Stimulated activated CD8-positive, alpha-beta memory T cell treated with anti-CD3 and anti-CD28 coated beads, Interleukin-7, amount 100 ng/mL, for 24 hours (primary cell): ENCODE measurements around the gene RNASE3.
A peak's percentile ranks its signal among the peaks of the same experiment; 100 is the strongest.
"Not testable (repeated sequence)": the region's sequence is repeated elsewhere in the genome, so short reads cannot be mapped to it uniquely, and the experiment has no call there.

Source experiments
- DNase-seq: peaks from one replicate; pipeline ENCODE4 v3.0.0-alpha.2; 2020; ENCODE audit warnings: low read depth

The RNASE3 gene

GRCh38 chr14:20919038-20919756, 28.0 kb downstream of the RNASE3 start:
- DNase-seq: not testable (repeated sequence)

- DNase-seq: not testable (repeated sequence)
These were observed 32.6 kb downstream of the RNASE3 start for GRCh38 chr14:20923766-20924297.

- peak; percentile 3 for DNase-seq
These were observed 43.1 kb downstream of the RNASE3 start for GRCh38 chr14:20934148-20934762.

GRCh38 chr14:20935303-20935984, 44.3 kb downstream of the RNASE3 start:
- no peak for DNase-seq
